ENCODE results near the gene SLC6A11. TPM values are rescaled to one million over a fixed set of nuclear protein-coding genes. Genes with fewer than 3 reads are reported as not detected.

The SLC6A11 gene
- total and polyA plus RNA-seq, 2 experiments from 2014 or later = 0.18 TPM; not detected in 1

DNA sequence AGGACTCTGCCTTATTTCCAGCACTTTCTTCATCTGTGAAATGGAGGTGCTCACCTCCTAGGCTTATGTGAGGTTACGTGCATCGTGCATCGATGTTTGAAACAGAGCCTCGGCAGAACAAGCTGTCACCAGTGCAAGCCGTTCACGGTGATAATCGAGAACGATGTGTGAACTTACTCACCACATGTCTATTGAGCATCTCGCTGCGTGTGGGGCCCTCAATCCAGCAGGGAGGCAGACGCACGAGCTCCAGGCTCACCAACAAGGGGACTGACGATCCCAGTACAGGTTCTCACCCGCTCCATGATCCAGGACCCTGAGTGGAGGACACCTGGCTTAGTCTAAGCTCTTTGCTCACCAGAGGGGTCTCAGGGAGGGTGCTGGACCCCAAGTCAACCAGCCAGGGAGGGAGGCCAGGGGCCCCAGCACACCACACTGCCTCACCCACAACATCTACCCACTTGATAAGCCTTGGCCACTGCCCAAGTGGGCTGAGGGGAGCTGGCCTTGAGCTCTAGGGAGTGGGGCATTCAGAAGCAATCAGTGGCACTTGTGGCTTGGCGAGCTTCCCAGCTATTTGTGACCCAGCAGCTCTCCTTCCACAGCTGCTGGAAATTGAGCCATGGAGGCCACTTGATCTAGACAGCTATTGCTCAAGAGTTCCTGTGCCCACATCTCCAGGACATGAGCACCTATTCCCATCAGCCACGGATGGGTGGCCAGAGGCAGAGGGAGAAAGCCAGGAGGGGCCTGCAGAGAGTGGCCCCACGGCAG lies 142.1 kb downstream of the SLC6A11 start:
- Histone ChIP-seq H3K27me3 (peaks cover 8% of the 10 kb centered on the region), H3K27ac (no peak overlapping the region), H3K36me3 (no peaks in the 10 kb centered on the region), H3K4me1 (ENCODE audit: low read depth) (no peaks in the 10 kb centered on the region), H3K4me3 (no peak overlapping the region), H3K9me3 (ENCODE audit: low read depth) (no peaks in the 10 kb centered on the region)
- TF ChIP-seq, protein P1, sequence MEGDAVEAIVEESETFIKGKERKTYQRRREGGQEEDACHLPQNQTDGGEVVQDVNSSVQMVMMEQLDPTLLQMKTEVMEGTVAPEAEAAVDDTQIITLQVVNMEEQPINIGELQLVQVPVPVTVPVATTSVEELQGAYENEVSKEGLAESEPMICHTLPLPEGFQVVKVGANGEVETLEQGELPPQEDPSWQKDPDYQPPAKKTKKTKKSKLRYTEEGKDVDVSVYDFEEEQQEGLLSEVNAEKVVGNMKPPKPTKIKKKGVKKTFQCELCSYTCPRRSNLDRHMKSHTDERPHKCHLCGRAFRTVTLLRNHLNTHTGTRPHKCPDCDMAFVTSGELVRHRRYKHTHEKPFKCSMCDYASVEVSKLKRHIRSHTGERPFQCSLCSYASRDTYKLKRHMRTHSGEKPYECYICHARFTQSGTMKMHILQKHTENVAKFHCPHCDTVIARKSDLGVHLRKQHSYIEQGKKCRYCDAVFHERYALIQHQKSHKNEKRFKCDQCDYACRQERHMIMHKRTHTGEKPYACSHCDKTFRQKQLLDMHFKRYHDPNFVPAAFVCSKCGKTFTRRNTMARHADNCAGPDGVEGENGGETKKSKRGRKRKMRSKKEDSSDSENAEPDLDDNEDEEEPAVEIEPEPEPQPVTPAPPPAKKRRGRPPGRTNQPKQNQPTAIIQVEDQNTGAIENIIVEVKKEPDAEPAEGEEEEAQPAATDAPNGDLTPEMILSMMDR (IDR thresholded peaks at IDR 0.05; ENCODE audit: low read depth, low read length) = no peak
- peak; percentile 42 to 59 for DNase-seq (ENCODE audit: low read depth in 1 of 2, low spot score in 1 of 2)

DNA sequence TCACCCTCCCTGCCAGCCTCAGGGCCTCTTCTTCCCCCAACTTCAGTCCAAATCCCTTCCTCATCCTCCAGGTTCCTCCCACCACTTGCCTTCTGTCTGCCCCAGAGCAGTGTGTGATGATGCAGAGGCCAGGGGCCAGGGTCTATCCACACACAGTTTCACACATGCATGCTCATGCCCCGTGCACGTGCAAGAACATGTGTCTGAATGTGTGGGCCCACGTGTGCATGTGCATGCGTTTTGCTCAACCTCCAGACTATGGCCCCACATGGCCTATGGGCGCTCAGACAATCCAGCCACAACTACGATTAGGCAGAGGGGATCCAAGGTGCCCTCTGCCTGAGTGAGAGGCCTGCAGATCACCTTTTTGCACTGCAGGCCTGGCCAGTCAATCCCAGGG lies 144.2 kb downstream of the SLC6A11 start:
- Histone ChIP-seq H3K4me1 (ENCODE audit: low read depth) (no peaks in the 10 kb centered on the region), H3K36me3 (no peaks in the 10 kb centered on the region), H3K9me3 (ENCODE audit: low read depth) (no peaks in the 10 kb centered on the region), H3K4me3 (no peak overlapping the region), H3K27me3 (peaks cover 8% of the 10 kb centered on the region), H3K27ac (no peak overlapping the region)
- TF ChIP-seq, protein P1 (IDR thresholded peaks at IDR 0.05; ENCODE audit: low read depth, low read length) = no peak
- no peak for DNase-seq (ENCODE audit: low read depth in 1 of 2, low spot score in 1 of 2)

DNA sequence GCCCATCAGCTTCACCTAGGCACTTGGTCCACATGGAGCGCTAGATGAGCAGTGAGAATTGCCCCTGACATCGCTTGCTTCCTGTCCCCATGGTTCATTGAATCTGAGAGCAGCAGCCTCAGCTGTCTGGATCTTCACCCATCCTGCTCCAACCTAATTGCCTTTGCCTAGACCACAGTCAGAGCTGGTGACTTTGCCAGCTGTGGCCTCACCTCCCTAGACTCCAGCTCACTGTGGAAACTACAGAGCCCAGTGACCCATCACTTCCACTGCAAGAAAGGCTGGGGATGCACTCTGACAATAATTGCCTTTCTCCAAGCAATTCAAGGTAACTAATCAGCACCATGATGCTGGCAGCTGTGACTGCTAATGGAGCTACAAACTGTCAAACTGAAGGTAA lies 145.9 kb downstream of the SLC6A11 start:
- Histone ChIP-seq H3K27ac (no peak overlapping the region), H3K4me1 (ENCODE audit: low read depth) (no peaks in the 10 kb centered on the region), H3K4me3 (no peak overlapping the region), H3K36me3 (no peaks in the 10 kb centered on the region), H3K27me3 (peaks cover 11% of the 10 kb centered on the region), H3K9me3 (ENCODE audit: low read depth) (no peaks in the 10 kb centered on the region)
- TF ChIP-seq, protein P1 (IDR thresholded peaks at IDR 0.05; ENCODE audit: low read depth, low read length) = no peak
- DNase-seq (ENCODE audit: low read depth in 1 of 2, low spot score in 1 of 2) = no peak

DNA sequence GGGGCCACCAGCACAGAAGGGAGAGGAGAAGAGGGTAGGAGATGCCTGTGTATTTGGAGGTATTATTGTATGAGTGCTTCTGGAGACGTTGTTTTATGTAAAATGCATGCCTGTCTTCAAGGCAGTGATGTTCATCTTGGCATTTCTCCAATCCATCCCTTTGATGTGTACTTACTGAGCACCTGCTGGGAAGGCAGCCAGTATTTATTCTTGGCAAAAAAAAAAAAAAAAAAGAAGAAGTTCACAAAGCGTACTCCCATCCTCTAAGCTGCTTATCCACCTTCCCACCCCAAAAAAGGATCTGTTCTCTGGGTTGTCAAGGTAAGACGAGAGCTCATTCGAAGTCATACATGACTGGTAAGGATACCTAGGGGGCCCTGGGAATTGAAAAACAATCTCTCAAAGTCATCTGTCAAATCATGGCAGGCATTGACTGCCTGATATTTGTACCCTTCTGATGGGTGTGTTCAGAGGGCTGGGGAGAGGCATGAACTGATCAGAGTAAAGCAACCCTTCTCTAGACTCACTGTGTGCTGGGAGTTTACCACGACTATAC lies 146.5 kb downstream of the SLC6A11 start:
- peaks cover 11% of the 10 kb centered on the region for H3K27me3 ChIP-seq
- H3K36me3 ChIP-seq = no peaks in the 10 kb centered on the region
- H3K4me1 ChIP-seq (ENCODE audit: low read depth) = no peaks in the 10 kb centered on the region
- no peak overlapping the region for H3K4me3 ChIP-seq
- H3K9me3 ChIP-seq (ENCODE audit: low read depth) = no peaks in the 10 kb centered on the region
- H3K27ac ChIP-seq = no peak overlapping the region
- TF ChIP-seq, protein P1 (IDR thresholded peaks at IDR 0.05; ENCODE audit: low read depth, low read length) = no peak
- DNase-seq (ENCODE audit: low read depth in 1 of 2, low spot score in 1 of 2) = no peak

DNA sequence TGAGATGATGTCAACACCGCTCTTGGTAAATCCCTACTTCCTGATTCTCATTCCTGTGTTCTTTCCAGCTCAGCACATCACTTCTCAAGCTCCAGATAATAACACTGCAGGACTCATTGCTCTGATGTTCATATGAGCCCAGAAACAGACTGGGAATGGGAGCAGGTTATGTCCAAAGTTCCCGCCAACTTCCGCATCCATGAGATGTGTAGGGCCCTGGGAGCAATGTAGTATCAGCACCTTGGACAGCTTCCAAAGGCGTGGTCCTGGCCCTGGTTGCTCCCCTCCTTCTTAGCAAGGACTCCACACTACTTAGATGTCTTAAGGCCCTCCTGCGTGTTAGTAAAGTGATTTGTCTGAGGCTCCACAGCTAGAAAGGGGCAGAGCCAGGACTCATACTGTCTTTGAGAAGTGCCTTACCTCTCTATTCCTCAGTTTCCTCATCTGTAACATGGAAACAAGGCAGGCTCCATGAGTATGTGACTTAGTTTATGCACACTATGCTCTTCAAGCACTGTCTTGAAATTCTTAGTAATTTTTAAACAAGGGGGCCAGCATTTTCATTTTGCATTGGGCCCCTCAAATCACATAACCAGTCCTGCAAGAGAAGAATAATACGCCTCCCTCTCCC lies 148.6 kb downstream of the SLC6A11 start:
- H3K36me3 ChIP-seq = no peaks in the 10 kb centered on the region
- H3K9me3 ChIP-seq (ENCODE audit: low read depth) = no peaks in the 10 kb centered on the region
- DNase-seq (ENCODE audit: low read depth in 1 of 2, low spot score in 1 of 2) = peak; percentile 34 to 84
- TF ChIP-seq, protein P1 (IDR thresholded peaks at IDR 0.05; ENCODE audit: low read depth, low read length) = no peak
- H3K27me3 ChIP-seq = peaks cover 12% of the 10 kb centered on the region
- no peak overlapping the region for H3K27ac ChIP-seq
- H3K4me1 ChIP-seq (ENCODE audit: low read depth) = no peaks in the 10 kb centered on the region
- no peak overlapping the region for H3K4me3 ChIP-seq

All from cardiac muscle cell (in vitro differentiated cells and primary cell).